Memory B cell (primary cell): ENCODE results near the gene GAS2L3.
"Not testable (repeated sequence)": the region's sequence is repeated elsewhere in the genome, so short reads cannot be mapped to it uniquely, and the experiment has no call there.

Experiments
- ATAC-seq: fragments of 150-1000 bp; cut with Tn5 transposase; 2 replicates; pipeline ENCODE4 v1.10.0; 2021; ENCODE audit warnings: low read depth, mild to moderate bottlenecking, moderate library complexity
- DNase-seq, 2 donors: peaks; one replicate each; pipeline ENCODE4 v3.0.0; 2022; ENCODE audit warnings: low spot score in 2 of 2
- H3K27ac Mint-ChIP-seq: one replicate; pipeline ENCODE4 v1.8.0; 2022; ENCODE audit warnings: mild to moderate bottlenecking, moderate library complexity, mixed read lengths
- H3K27me3 Mint-ChIP-seq: one replicate; pipeline ENCODE4 v1.8.0; 2022; ENCODE audit warnings: mixed read lengths
- H3K36me3 Mint-ChIP-seq: one replicate; pipeline ENCODE4 v1.8.0; 2022; ENCODE audit warnings: mild to moderate bottlenecking, mixed read lengths
- H3K4me1 Mint-ChIP-seq: one replicate; pipeline ENCODE4 v1.8.0; 2022; ENCODE audit warnings: mixed read lengths
- H3K4me3 Mint-ChIP-seq: one replicate; pipeline ENCODE4 v1.8.0; 2022; ENCODE audit warnings: mild to moderate bottlenecking, moderate library complexity, mixed read lengths
- H3K9me3 Mint-ChIP-seq: one replicate; pipeline ENCODE4 v1.8.0; 2022; ENCODE audit warnings: mixed read lengths

The GAS2L3 gene

DNA sequence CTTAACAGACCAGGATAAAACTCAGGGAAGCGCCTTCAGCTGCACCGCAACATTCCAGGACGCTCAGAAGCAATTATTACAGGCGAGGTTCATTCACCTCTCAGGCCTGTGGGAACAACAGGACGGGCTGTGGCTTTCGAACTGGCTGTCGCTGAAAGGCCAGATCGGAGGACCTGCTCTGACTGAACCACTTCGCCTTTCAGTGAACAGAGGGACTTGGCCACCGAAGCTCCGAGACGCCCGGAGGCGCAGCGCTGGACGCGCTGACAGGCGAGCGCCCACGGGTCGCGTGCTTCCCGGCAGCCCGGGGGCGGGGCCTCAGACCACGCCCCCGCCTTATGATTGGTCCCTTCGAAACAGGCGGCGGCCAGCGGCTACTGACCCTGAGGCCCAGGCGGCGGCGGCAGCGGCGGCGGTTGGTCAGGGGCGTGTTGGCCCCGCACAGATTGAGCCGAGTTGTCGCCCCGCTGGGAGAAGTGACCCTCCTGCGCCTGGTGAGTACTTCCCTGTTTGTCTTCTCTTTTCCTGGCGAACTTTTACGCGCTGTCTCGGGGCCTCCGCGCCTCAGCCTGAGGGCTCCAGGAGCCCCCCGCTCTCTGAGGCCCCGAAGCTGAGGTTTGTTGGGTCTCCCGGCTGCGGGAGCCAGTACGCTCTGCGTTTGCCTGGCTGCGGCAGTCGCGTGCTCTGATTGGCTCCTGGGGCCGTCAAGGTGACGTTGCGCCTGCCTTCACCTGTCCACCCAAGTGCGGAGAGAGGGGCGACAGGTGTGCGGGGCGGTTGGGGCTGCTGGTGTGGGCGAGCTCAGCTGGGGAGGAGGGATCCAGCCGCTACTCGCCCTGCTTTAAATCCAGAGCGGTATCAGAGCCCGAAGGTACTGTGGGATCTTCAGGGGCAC lies at the start of gene GAS2L3:
TSS of gene GAS2L3 (plus strand) at position 393 of the 895 bp plus-strand sequence. CDS start 21,221 bp downstream, outside the sequence.
- Mint-ChIP-seq H3K36me3 (peaks cover 2% of the 10 kb centered on the region), H3K27ac (peak within 1 kb of the TSS; percentile 35), H3K9me3 (no peaks in the 10 kb centered on the region), H3K27me3 (peaks cover 3% of the 10 kb centered on the region), H3K4me1 (peaks cover 8% of the 10 kb centered on the region), H3K4me3 (peak within 1 kb of the TSS; percentile 91)
- ATAC-seq (peak; percentile 80), DNase-seq (peak; percentile 17 to 49)

DNA sequence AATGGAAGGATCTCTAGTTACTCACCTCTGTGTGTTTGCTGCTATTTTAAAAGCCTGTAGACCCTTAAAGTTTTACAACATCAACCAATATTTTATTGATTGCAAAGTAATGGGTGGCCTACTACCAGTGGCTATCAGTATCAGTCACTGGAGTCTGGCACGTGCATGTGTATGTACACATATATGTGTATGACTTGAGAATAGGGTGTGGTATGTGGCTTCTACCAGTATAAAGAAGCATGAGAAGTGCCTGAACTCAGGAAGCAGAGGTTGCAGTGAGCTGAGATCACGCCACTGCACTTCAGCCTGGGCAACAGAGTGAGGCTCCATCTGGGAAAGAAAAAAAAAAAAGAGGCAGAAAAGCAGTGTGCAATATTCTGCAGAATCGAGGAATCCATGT lies 45.5 kb upstream of the GAS2L3 start:
- Mint-ChIP-seq H3K27me3 (peaks cover 3% of the 10 kb centered on the region), H3K4me1 (no peaks in the 10 kb centered on the region), H3K27ac (no peak overlapping the region), H3K9me3 (no peaks in the 10 kb centered on the region), H3K36me3 (no peaks in the 10 kb centered on the region), H3K4me3 (no peak overlapping the region)
- DNase-seq (no peak), ATAC-seq (no peak)

DNA sequence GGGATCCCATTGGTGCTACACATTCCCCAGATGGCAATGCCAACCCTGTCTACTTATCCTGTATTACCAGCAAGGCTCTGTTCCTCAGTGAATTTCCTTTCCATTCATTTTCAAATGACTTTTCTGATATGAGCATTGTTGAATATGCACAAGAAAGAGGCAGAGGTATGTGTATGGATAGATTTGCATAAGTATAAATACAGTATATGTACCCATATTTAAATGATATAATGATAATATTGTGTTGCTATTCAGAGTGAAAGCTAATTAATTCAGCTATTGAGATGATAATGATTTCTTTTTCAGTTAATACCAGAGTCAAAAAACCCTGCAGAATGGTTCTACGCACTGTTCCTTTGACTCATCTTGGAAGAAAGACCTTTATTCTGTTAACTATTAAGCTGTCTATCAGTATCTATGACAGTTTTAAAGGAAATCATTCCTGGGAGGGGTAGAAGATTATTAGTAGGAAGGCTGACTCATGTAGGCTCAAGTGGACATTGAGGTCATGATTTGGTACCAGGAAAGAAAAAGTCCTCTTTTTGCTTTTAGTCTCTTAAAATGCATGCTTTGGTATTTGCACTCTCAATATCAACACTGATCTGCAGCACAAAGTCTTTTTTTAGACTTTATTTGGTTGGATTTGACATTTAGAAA lies 44.9 kb upstream of the GAS2L3 start:
- Mint-ChIP-seq H3K36me3 (no peaks in the 10 kb centered on the region), H3K4me1 (no peaks in the 10 kb centered on the region), H3K9me3 (no peaks in the 10 kb centered on the region), H3K4me3 (no peak overlapping the region), H3K27me3 (peaks cover 3% of the 10 kb centered on the region), H3K27ac (no peak overlapping the region)
- DNase-seq (no peak), ATAC-seq (no peak)

- Mint-ChIP-seq H3K36me3 (no peaks in the 10 kb centered on the region), H3K4me3 (no peak overlapping the region), H3K27ac (no peak overlapping the region), H3K4me1 (no peaks in the 10 kb centered on the region), H3K27me3 (no peaks in the 10 kb centered on the region), H3K9me3 (no peaks in the 10 kb centered on the region)
- DNase-seq (no peak), ATAC-seq (no peak)
These were observed 43.6 kb upstream of the GAS2L3 start for GRCh38 chr12:100529756-100530350.

DNA sequence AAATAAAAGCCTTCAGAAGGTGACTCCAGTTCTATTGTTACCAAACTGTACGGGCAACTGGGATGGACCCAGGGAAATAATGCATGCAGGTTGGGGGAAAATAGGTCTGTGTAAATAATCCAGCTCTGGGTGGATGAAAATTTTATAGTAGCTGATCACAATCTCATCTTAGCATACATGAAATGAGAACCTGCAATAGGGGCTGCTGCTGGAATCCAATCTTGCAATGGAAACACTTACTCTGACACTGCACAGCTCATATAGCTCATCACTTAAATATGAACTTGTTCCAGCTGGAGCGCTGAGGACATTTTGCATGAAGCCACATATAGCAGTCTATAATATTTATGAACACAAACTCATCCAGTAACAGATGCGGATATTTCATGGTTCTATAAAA lies 40.1 kb upstream of the GAS2L3 start:
- H3K36me3 Mint-ChIP-seq = no peaks in the 10 kb centered on the region
- no peak overlapping the region for H3K4me3 Mint-ChIP-seq
- H3K4me1 Mint-ChIP-seq = no peaks in the 10 kb centered on the region
- ATAC-seq (no peak), DNase-seq (no peak)
- no peak overlapping the region for H3K27ac Mint-ChIP-seq
- peaks cover 2% of the 10 kb centered on the region for H3K9me3 Mint-ChIP-seq
- H3K27me3 Mint-ChIP-seq = peaks cover 1% of the 10 kb centered on the region

DNA sequence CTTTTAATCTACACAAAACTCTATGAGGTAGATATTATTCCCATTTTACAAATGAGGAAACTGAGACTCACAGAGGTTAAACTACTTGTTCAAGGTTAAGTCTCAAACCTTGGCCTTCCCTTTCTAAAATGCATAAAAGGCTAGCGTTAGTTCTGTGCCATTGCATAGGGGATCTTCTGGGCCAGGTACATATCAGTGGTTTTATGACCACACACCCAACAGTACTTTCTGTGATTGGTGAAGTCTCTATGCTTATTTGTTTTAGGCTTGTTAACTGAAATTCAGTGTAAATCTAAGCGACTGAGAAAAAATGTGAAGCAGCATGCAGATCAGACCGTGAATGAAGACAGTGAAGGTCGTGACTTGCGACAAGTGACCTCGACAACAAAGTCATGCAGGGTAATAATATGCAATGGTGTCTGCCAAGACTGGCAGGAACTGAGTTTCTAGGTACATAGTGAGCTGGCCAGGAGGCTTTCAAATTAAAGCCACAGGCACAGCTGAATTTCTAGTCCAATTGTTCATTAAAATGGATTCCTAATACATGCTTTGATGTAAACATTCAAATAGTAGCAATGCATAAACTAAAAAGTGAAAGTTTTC lies 38.8 kb upstream of the GAS2L3 start:
- DNase-seq = no peak
- no peaks in the 10 kb centered on the region for H3K4me1 Mint-ChIP-seq
- H3K36me3 Mint-ChIP-seq = no peaks in the 10 kb centered on the region
- H3K4me3 Mint-ChIP-seq = no peak overlapping the region
- ATAC-seq = no peak
- H3K27ac Mint-ChIP-seq = no peak overlapping the region
- H3K27me3 Mint-ChIP-seq = peaks cover 1% of the 10 kb centered on the region
- H3K9me3 Mint-ChIP-seq = peaks cover 3% of the 10 kb centered on the region

- H3K4me1 Mint-ChIP-seq = no peaks in the 10 kb centered on the region
- ATAC-seq = no peak
- no peak overlapping the region for H3K27ac Mint-ChIP-seq
- no peak for DNase-seq
- peaks cover 4% of the 10 kb centered on the region for H3K27me3 Mint-ChIP-seq
- H3K4me3 Mint-ChIP-seq = no peak overlapping the region
- peaks cover 3% of the 10 kb centered on the region for H3K9me3 Mint-ChIP-seq
- H3K36me3 Mint-ChIP-seq = no peaks in the 10 kb centered on the region
These were observed 34.3 kb upstream of the GAS2L3 start for GRCh38 chr12:100539202-100539601.

GRCh38 chr12:100544165-100544564 lies 29.3 kb upstream of the GAS2L3 start:
- DNase-seq = no peak
- peaks cover 5% of the 10 kb centered on the region for H3K27me3 Mint-ChIP-seq
- no peaks in the 10 kb centered on the region for H3K4me1 Mint-ChIP-seq
- H3K27ac Mint-ChIP-seq = no peak overlapping the region
- H3K9me3 Mint-ChIP-seq = peaks cover 2% of the 10 kb centered on the region
- ATAC-seq = no peak
- H3K36me3 Mint-ChIP-seq = no peaks in the 10 kb centered on the region
- no peak overlapping the region for H3K4me3 Mint-ChIP-seq

DNA sequence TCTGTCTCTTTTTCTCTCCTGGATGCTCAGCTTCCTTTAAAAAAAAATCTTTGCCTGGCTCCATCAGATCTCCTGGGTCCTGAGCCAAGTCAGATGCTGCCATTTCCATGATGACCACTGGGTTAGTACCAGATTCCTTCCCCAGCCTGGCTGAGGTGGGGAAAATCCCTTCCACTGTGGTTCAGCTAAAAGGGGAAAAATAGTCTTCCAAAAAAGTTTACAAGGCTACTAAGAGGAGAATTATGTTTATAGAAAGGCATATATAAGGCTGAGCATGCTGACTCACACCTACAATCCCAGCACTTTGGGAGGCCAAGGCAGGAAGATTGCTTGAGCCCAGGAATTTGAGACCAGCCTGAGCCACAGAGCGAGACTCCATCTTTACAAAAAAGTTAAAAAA lies 28.4 kb upstream of the GAS2L3 start:
- H3K36me3 Mint-ChIP-seq = no peaks in the 10 kb centered on the region
- no peak overlapping the region for H3K27ac Mint-ChIP-seq
- peaks cover 5% of the 10 kb centered on the region for H3K27me3 Mint-ChIP-seq
- H3K4me3 Mint-ChIP-seq = no peak overlapping the region
- DNase-seq = no peak
- no peaks in the 10 kb centered on the region for H3K4me1 Mint-ChIP-seq
- H3K9me3 Mint-ChIP-seq = no peaks in the 10 kb centered on the region
- ATAC-seq = no peak

- Mint-ChIP-seq H3K36me3 (no peaks in the 10 kb centered on the region), H3K27me3 (no peaks in the 10 kb centered on the region), H3K27ac (no peak overlapping the region), H3K9me3 (no peaks in the 10 kb centered on the region), H3K4me1 (no peaks in the 10 kb centered on the region), H3K4me3 (no peak overlapping the region)
- DNase-seq (no peak), ATAC-seq (no peak)
These were observed 19.5 kb upstream of the GAS2L3 start for GRCh38 chr12:100553936-100554335.

- Mint-ChIP-seq H3K9me3 (no peaks in the 10 kb centered on the region), H3K27me3 (no peaks in the 10 kb centered on the region), H3K27ac (no peak overlapping the region), H3K36me3 (no peaks in the 10 kb centered on the region), H3K4me1 (no peaks in the 10 kb centered on the region), H3K4me3 (no peak overlapping the region)
- ATAC-seq (no peak), DNase-seq (no peak)
These were observed 18.8 kb upstream of the GAS2L3 start for GRCh38 chr12:100554608-100555077.

DNA sequence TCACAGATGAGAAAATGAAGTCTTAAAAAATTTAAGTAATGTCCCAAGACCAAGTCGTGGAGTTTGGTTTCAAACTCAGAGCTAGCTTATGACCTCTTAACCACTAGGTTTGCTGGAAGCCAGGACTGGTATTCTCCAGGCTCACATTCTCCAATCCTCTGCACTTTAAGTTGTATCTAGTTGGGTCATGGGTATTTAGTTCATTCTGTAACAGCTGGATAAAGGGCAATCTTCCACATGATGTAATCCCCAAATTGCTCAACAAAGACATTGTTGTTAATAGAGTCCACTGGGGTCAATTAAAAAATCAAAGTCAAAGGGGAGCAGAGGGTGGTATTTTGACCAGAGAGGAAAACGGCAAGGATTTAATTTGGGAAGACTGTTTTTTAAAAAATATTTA lies 17.8 kb upstream of the GAS2L3 start:
- ATAC-seq (no peak), DNase-seq (no peak)
- no peaks in the 10 kb centered on the region for H3K4me1 Mint-ChIP-seq
- H3K27me3 Mint-ChIP-seq = peaks cover 3% of the 10 kb centered on the region
- no peaks in the 10 kb centered on the region for H3K36me3 Mint-ChIP-seq
- H3K4me3 Mint-ChIP-seq = no peak overlapping the region
- no peak overlapping the region for H3K27ac Mint-ChIP-seq
- H3K9me3 Mint-ChIP-seq = no peaks in the 10 kb centered on the region

DNA sequence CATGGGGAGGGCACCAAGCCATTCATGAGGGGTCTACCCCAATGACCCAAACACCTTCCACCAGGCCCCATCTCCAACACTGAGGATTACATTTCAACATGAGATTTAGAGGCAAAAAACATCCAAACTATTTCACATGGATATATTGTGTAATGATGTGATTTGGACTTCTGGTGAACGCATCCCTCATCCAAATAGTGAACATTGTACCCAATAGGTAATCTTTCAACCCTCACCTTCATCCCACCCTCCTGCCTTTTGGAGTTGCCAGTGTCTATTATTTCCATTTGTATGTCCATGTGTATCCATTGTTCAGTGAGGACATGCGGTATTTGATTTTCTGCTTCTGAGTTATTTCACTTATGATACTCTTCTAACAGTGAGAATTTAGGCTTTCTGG lies 16.1 kb upstream of the GAS2L3 start:
- Mint-ChIP-seq H3K27me3 (peaks cover 3% of the 10 kb centered on the region), H3K4me3 (no peak overlapping the region), H3K36me3 (no peaks in the 10 kb centered on the region), H3K9me3 (no peaks in the 10 kb centered on the region), H3K4me1 (no peaks in the 10 kb centered on the region), H3K27ac (no peak overlapping the region)
- no peak for DNase-seq
- no peak for ATAC-seq

- H3K4me1 Mint-ChIP-seq, H3K36me3 Mint-ChIP-seq, DNase-seq, H3K4me3 Mint-ChIP-seq, ATAC-seq, H3K27ac Mint-ChIP-seq, H3K27me3 Mint-ChIP-seq, H3K9me3 Mint-ChIP-seq: not testable (repeated sequence)
These were observed 14.2 kb upstream of the GAS2L3 start for GRCh38 chr12:100559261-100559660.
